Right atrium auricular region (tissue), 2 donors: ENCODE results near the gene PPFIA2. TPM values are rescaled to one million over a fixed set of nuclear protein-coding genes. Genes with fewer than 3 reads are reported as not detected.
A peak's percentile ranks its signal among the peaks of the same experiment; 100 is the strongest.
"Not testable (repeated sequence)": the region's sequence is repeated elsewhere in the genome, so short reads cannot be mapped to it uniquely, and the experiment has no call there.

Source experiments
- DNase-seq: peaks from one replicate; pipeline ENCODE4 v3.0.0-alpha.2; 2019; ENCODE audit warnings: low spot score
- H3K27ac ChIP-seq, 2 donors: fragments of 200-600 bp; sonication (generic); 1 replicate in 1 of 2; 2 replicates in 1 of 2; pipeline ENCODE4 v1.5.1; 2016 to 2019
- H3K27me3 ChIP-seq, 2 donors: fragments of 200-600 bp; sonication (generic); one replicate each; pipeline versions ENCODE4 v1.5.1 to v1.6.0; 2017 to 2019
- H3K36me3 ChIP-seq: fragments of 200-600 bp; sonication (generic); one replicate; pipeline ENCODE4 v1.5.1; 2016
- H3K4me1 ChIP-seq, 2 donors: fragments of 200-600 bp; sonication (generic); one replicate each; pipeline versions ENCODE4 v1.5.1 to v1.6.0; 2017 to 2019
- H3K4me3 ChIP-seq, 2 donors: fragments of 200-600 bp; sonication (generic); 1 replicate in 1 of 2; 2 replicates in 1 of 2; pipeline ENCODE4 v1.5.1; 2017 to 2019; ENCODE audit warnings: mild to moderate bottlenecking in 1 of 2, moderate library complexity in 1 of 2
- H3K9me3 ChIP-seq, 2 donors: fragments of 200-600 bp; sonication (generic); one replicate each; pipeline ENCODE4 v1.5.1; 2019
- CTCF ChIP-seq, 2 donors: fragments of 200-600 bp; sonication (generic); IDR thresholded peaks; one replicate each; pipeline ENCODE4 v1.5.1; 2019; ENCODE audit warnings: antibody characterized with exemption in 2 of 2
- total RNA-seq, 2 donors: library from RNA; depleted of rRNA; stranded (reverse); fragments of >200 nt; gene quantifications; one replicate each; pipeline ENCODE4 v1.1.0, GENCODE V29; 2016

PPFIA2 gene
- total RNA-seq, 2 donors from 2014 or later, result 0.20 to 0.48 TPM

GRCh38 chr12:81668475-81668874 is 90.7 kb downstream of the PPFIA2 start:
- Histone ChIP-seq H3K9me3 (no peaks in the 10 kb centered on the region), H3K36me3 (no peaks in the 10 kb centered on the region), H3K27me3 (no peaks in the 10 kb centered on the region), H3K4me1 (no peaks in the 10 kb centered on the region), H3K4me3 (no peak overlapping the region), H3K27ac (no peak overlapping the region)
- TF ChIP-seq CTCF (IDR thresholded peaks at IDR 0.05), result no peak
- DNase-seq, result no peak

GRCh38 chr12:81659310-81659709 is 99.8 kb downstream of the PPFIA2 start:
- not testable (repeated sequence) for H3K27me3 ChIP-seq, H3K4me1 ChIP-seq, H3K9me3 ChIP-seq, DNase-seq, H3K27ac ChIP-seq, H3K4me3 ChIP-seq, H3K36me3 ChIP-seq

GRCh38 chr12:81644503-81644902 is 114.6 kb downstream of the PPFIA2 start:
- H3K27ac ChIP-seq, result no peak overlapping the region
- no peak overlapping the region for H3K4me3 ChIP-seq
- no peaks in the 10 kb centered on the region for H3K27me3 ChIP-seq
- no peak for DNase-seq
- H3K9me3 ChIP-seq, result no peaks in the 10 kb centered on the region
- no peaks in the 10 kb centered on the region for H3K4me1 ChIP-seq
- TF ChIP-seq CTCF (IDR thresholded peaks at IDR 0.05), result peak in 1 of 2 donors; percentile 63
- H3K36me3 ChIP-seq, result no peaks in the 10 kb centered on the region

- no peaks in the 10 kb centered on the region for H3K4me1 ChIP-seq
- no peak overlapping the region for H3K27ac ChIP-seq
- no peaks in the 10 kb centered on the region for H3K36me3 ChIP-seq
- no peak overlapping the region for H3K4me3 ChIP-seq
- no peaks in the 10 kb centered on the region for H3K27me3 ChIP-seq
- no peak for DNase-seq
- TF ChIP-seq CTCF (IDR thresholded peaks at IDR 0.05), result no peak
- H3K9me3 ChIP-seq, result no peaks in the 10 kb centered on the region
Measured at GRCh38 chr12:81639196-81639595, 120.0 kb downstream of the PPFIA2 start.

GRCh38 chr12:81633127-81633526 is 126.0 kb downstream of the PPFIA2 start:
- Histone ChIP-seq H3K9me3 (no peaks in the 10 kb centered on the region), H3K4me1 (no peaks in the 10 kb centered on the region), H3K4me3 (no peak overlapping the region), H3K27me3 (no peaks in the 10 kb centered on the region), H3K27ac (no peak overlapping the region), H3K36me3 (no peaks in the 10 kb centered on the region)
- TF ChIP-seq CTCF (IDR thresholded peaks at IDR 0.05), result no peak
- DNase-seq, result no peak

GRCh38 chr12:81627336-81628189 is 131.6 kb downstream of the PPFIA2 start:
- H3K27me3 ChIP-seq, result no peaks in the 10 kb centered on the region
- H3K9me3 ChIP-seq, result no peaks in the 10 kb centered on the region
- H3K4me1 ChIP-seq, result no peaks in the 10 kb centered on the region
- H3K27ac ChIP-seq, result no peak overlapping the region
- no peak for DNase-seq
- no peak overlapping the region for H3K4me3 ChIP-seq
- no peaks in the 10 kb centered on the region for H3K36me3 ChIP-seq
- peak; percentile 54 to 73 for TF ChIP-seq CTCF (IDR thresholded peaks at IDR 0.05)
